Ovary (tissue), 9 donors: ENCODE results near the gene C1orf56. TPM values are rescaled to one million over a fixed set of nuclear protein-coding genes. Genes with fewer than 3 reads are reported as not detected.

Experiments
- DNase-seq, 5 donors: peaks; one replicate each; pipeline ENCODE4 v3.0.0-alpha.2; 2019 to 2020
- H3K27ac ChIP-seq, 2 donors: fragments of 200-600 bp; one replicate each; pipeline versions ENCODE4 v1.5.1 to v1.8.0; 2019 to 2022
- H3K27me3 ChIP-seq: fragments of 200-600 bp; one replicate; pipeline ENCODE4 v1.8.0; 2022
- H3K36me3 ChIP-seq: fragments of 200-600 bp; sonication (generic); one replicate; pipeline ENCODE4 v1.5.1; 2019
- H3K4me1 ChIP-seq: one replicate; pipeline ENCODE4 v1.8.1; 2013; ENCODE audit warnings: mild to moderate bottlenecking, moderate library complexity; ENCODE audit not compliant: insufficient read depth
- H3K4me3 ChIP-seq: fragments of 200-600 bp; sonication (generic); one replicate; pipeline ENCODE4 v1.5.1; 2017
- H3K9me3 ChIP-seq, 2 donors: fragments of 200-600 bp in 1 of 2; sonication (generic) in 1 of 2; one replicate each; pipeline versions ENCODE4 v1.5.1 to v1.8.1; 2013 to 2019; ENCODE audit warnings: mild to moderate bottlenecking in 1 of 2, moderate library complexity in 1 of 2
- EP300 ChIP-seq: sonication (generic); formaldehyde crosslinking; IDR thresholded peaks from one replicate; pipeline ENCODE4 v1.6.1; 2017; ENCODE audit warnings: antibody characterized with exemption
- POLR2A ChIP-seq: fragments of 450-650 bp; IDR thresholded peaks from one replicate; pipeline ENCODE4 v1.6.1; 2017; ENCODE audit warnings: antibody characterized with exemption, mild to moderate bottlenecking, moderate library complexity
- WGBS, 3 donors: extraction: QIAGEN DNeasy Blood & Tissue Kit in 1 of 3; methylation state at CpG; one replicate each; pipeline versions ENCODE4 v1.1.5 to v1.1.7; 2013 to 2017; 5-methylcytosine and 5-hydroxymethylcytosine counted together
- intact Hi-C, 4 donors: fragments of 100-400 bp; cut with DNase I; formaldehyde crosslinking; loops; one replicate each; pipeline versions ENCODE4 v1.11.0 to v1.15.1; 2022 to 2023
- polyA plus RNA-seq, 2 donors: library from polyadenylated mRNA; stranded (reverse); fragments of 200-250 nt in 1 of 2; fragments of 350-450 nt in 1 of 2; fragmentation: Illumina TruSeq in 1 of 2; extraction: RNeasy Lipid Tissue Mini Kit (QIAGEN cat#74804) in 1 of 2; gene quantifications; one replicate each; pipeline ENCODE4 v1.2.3, GENCODE V29; 2013 to 2014
- total RNA-seq, 7 donors: library from RNA; depleted of rRNA in 2 of 7; stranded (reverse); fragments of >200 nt in 2 of 7; fragmentation: NEBNext Ultra II Directional in 3 of 7; extraction: Animal tissue kit (Norgen Biotek cat#: 25700) in 3 of 7; gene quantifications; one replicate each; pipeline versions ENCODE4 v1.1.0 to v1.2.4, GENCODE V29; 2016 to 2023
- TF ChIP-seq, protein P1 (sequence below), 3 donors: fragments of 450-650 bp in 2 of 3; fragments of 200-600 bp in 1 of 3; IDR thresholded peaks; one replicate each; pipeline versions ENCODE4 v1.5.1 to v1.8.0; 2016 to 2022; ENCODE audit warnings: antibody characterized with exemption in 3 of 3, mild to moderate bottlenecking in 1 of 3
- donor health status: DM: no; HTN: no; CAD: no; lungs with moderate emphysema.
- donor health status: DM: no; HTN: no; CAD: no.
- donor health status: Bipolar disorder and iron deficiency.
- donor health status: DM: yes; HTN: yes; CAD: no.
- donor health status: DM: no; HTN: no; CAD: no.
- donor health status: DM: yes; HTN: yes; CAD: no.

The C1orf56 gene
- total and polyA plus RNA-seq, 9 donors = 2.6 to 9.1 (median 6.6) TPM

DNA sequence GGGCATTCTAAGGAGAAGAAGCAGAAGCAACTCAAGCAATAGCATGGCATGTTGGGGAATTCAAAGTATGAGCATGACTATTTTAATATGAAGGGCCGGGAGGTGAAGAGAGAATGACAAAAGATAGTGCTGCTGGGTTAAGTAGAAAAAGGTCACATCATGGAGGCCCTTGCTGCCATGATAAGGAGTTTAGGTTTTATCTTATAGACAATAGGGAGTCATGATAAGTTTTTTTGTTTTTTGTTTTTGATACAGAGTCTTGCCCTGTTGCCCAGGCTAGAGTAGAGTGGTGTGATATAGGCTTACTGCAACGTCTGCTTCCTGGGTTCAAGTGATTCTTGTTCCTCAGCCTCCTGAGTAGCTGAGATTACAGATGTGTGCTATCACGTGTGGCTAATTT lies 8.0 kb upstream of the C1orf56 start:
- intact Hi-C loops = no loop called here
- no peaks in the 10 kb centered on the region for H3K27me3 ChIP-seq
- no peak for TF ChIP-seq EP300
- TF ChIP-seq, protein P1, sequence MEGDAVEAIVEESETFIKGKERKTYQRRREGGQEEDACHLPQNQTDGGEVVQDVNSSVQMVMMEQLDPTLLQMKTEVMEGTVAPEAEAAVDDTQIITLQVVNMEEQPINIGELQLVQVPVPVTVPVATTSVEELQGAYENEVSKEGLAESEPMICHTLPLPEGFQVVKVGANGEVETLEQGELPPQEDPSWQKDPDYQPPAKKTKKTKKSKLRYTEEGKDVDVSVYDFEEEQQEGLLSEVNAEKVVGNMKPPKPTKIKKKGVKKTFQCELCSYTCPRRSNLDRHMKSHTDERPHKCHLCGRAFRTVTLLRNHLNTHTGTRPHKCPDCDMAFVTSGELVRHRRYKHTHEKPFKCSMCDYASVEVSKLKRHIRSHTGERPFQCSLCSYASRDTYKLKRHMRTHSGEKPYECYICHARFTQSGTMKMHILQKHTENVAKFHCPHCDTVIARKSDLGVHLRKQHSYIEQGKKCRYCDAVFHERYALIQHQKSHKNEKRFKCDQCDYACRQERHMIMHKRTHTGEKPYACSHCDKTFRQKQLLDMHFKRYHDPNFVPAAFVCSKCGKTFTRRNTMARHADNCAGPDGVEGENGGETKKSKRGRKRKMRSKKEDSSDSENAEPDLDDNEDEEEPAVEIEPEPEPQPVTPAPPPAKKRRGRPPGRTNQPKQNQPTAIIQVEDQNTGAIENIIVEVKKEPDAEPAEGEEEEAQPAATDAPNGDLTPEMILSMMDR (IDR thresholded peaks at IDR 0.05) = no peak
- TF ChIP-seq POLR2A = no peak
- H3K9me3 ChIP-seq = no peaks in the 10 kb centered on the region
- no peak overlapping the region for H3K4me3 ChIP-seq
- WGBS, 3 donors = 89 to 92% (median 91%) methylated on average over 3 of the region's 3 CpGs
- no peaks in the 10 kb centered on the region for H3K36me3 ChIP-seq
- no peak overlapping the region for H3K27ac ChIP-seq
- DNase-seq = no peak
- no peaks in the 10 kb centered on the region for H3K4me1 ChIP-seq

DNA sequence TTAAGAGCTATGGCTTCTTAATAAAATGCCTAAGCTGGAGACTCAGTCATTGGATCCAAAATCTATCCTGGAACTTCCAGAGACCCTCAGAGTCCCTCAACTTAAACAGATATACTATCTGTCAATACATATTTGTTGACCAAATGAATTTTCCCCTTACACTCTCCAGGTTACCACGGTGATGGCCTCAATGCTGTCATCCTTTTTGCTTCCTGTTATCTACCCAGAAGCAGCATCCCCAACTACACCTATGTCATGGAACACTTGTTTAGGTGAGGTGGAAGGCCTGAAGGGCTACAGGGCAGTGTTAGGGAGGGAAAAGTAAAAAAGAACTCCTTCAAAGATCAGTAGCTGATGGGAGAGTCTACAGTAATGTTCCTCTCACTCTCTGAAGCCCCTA lies 4.4 kb upstream of the C1orf56 start:
- WGBS, 3 donors = 88 to 94% (median 90%) methylated on average over 1 of the region's 1 CpG
- no peak for TF ChIP-seq EP300
- Histone ChIP-seq H3K27ac (no peak overlapping the region), H3K9me3 (no peaks in the 10 kb centered on the region), H3K4me3 (no peak overlapping the region), H3K27me3 (no peaks in the 10 kb centered on the region), H3K36me3 (no peaks in the 10 kb centered on the region), H3K4me1 (no peaks in the 10 kb centered on the region)
- DNase-seq = no peak
- intact Hi-C loops = no loop called here

DNA sequence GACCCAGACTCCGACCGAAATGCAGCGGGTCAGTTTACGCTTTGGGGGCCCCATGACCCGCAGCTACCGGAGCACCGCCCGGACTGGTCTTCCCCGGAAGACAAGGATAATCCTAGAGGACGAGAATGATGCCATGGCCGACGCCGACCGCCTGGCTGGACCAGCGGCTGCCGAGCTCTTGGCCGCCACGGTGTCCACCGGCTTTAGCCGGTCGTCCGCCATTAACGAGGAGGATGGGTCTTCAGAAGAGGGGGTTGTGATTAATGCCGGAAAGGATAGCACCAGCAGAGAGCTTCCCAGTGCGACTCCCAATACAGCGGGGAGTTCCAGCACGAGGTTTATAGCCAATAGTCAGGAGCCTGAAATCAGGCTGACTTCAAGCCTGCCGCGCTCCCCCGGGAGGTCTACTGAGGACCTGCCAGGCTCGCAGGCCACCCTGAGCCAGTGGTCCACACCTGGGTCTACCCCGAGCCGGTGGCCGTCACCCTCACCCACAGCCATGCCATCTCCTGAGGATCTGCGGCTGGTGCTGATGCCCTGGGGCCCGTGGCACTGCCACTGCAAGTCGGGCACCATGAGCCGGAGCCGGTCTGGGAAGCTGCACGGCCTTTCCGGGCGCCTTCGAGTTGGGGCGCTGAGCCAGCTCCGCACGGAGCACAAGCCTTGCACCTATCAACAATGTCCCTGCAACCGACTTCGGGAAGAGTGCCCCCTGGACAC lies 534 bp downstream of the C1orf56 start:
- H3K36me3 ChIP-seq = no peaks in the 10 kb centered on the region
- intact Hi-C loops = loop anchor here in 1 of 4 donors (2.0 kb wide), 1 partner anchor 23 kb away; the partner anchor contains the start of gene GABPB2
- 0 to 1% (median 1%) methylated on average over 31 to 48 of the region's 48 CpGs for WGBS, 3 donors
- DNase-seq = peak; percentile 67 to 77 (median 71)
- H3K4me3 ChIP-seq = peak overlapping the region; percentile 81
- H3K27ac ChIP-seq = peak overlapping the region; percentile 66 to 89
- no peaks in the 10 kb centered on the region for H3K9me3 ChIP-seq
- no peaks in the 10 kb centered on the region for H3K4me1 ChIP-seq
- no peaks in the 10 kb centered on the region for H3K27me3 ChIP-seq
- TF ChIP-seq EP300 (no peak), POLR2A (no peak)
- TF ChIP-seq, protein P1 (IDR thresholded peaks at IDR 0.05) = peak in 2 of 3 donors; percentile 42 to 46

DNA sequence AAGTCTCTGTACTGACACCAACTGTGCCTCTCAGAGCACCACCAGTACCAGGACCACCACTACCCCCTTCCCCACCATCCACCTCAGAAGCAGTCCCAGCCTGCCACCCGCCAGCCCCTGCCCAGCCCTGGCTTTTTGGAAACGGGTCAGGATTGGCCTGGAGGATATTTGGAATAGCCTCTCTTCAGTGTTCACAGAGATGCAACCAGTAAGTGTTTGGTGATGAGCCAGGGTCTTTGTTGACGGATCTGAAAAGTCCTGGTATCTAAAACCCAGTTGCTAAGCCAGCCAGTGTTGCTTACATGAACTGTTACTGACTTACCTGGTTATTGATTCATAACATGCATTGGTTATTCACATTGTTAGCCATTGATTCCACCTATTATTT lies 1.1 kb downstream of the C1orf56 start:
- 0 to 6% (median 2%) methylated on average over 3 of the region's 3 CpGs for WGBS, 3 donors
- intact Hi-C loops = loop anchor here in 1 of 4 donors (2.0 kb wide), 1 partner anchor 22 kb away; the partner anchor contains the start of gene GABPB2

DNA sequence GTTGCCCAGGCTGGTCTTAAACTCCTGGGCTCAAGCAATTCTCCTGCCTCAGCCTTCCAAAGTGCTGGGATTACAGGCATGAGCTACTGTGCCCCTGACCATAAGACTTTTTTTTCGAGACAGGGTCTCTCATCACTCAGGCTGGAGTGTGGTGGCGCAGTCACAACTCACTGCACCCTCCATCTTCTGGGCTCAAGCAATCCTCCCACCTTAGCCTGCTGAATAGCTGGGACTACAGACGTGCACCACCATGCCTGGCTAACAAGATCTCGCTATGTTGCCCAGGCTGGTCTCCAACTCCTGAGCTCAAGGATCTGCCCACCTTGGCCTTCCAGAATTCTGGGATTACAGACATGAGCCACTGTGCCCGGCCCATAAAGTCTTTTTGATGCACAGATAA lies 1.9 kb downstream of the C1orf56 start:
- H3K36me3 ChIP-seq = no peaks in the 10 kb centered on the region
- intact Hi-C loops = loop anchor here in 1 of 4 donors (2.0 kb wide), 1 partner anchor 21 kb away; the partner anchor contains the start of gene GABPB2
- H3K27ac ChIP-seq = no peak overlapping the region
- H3K4me3 ChIP-seq = no peak overlapping the region
- WGBS, 3 donors = 87% methylated on average over 5 of the region's 5 CpGs
- no peak for DNase-seq
- no peaks in the 10 kb centered on the region for H3K9me3 ChIP-seq
- H3K27me3 ChIP-seq = no peaks in the 10 kb centered on the region
- TF ChIP-seq EP300 (no peak), POLR2A (no peak)
- TF ChIP-seq, protein P1 (IDR thresholded peaks at IDR 0.05) = no peak
- H3K4me1 ChIP-seq = no peaks in the 10 kb centered on the region

More for the DNA sequence above, 1.1 kb downstream of the C1orf56 start:
- Histone ChIP-seq H3K27me3 (no peaks in the 10 kb centered on the region), H3K9me3 (no peaks in the 10 kb centered on the region), H3K4me3 (peak overlapping the region; percentile 81), H3K4me1 (no peaks in the 10 kb centered on the region), H3K27ac (peak overlapping the region; percentile 66 to 89), H3K36me3 (no peaks in the 10 kb centered on the region)
- no peak for TF ChIP-seq EP300
- no peak for DNase-seq
